Upper lobe of left lung (tissue), 6 donors: ENCODE data around the gene PIGC. TPM values are rescaled to one million over a fixed set of nuclear protein-coding genes. Genes with fewer than 3 reads are reported as not detected.

Source experiments
- ATAC-seq, 2 donors: fragments of 200-7000 bp; cut with Tn5 transposase; one replicate each; pipeline ENCODE4 v1.9.1; 2022; ENCODE audit warnings: mild to moderate bottlenecking in 2 of 2, moderate library complexity in 2 of 2; ENCODE audit not compliant: low FRiP score in 2 of 2
- DNase-seq, 2 donors: peaks; one replicate each; pipeline ENCODE4 v3.0.0-alpha.2; 2019 to 2020
- H3K27ac ChIP-seq, 4 donors: fragments of 200-600 bp; sonication (generic); one replicate each; pipeline ENCODE4 v1.5.1; 2016 to 2019
- H3K27me3 ChIP-seq, 4 donors: fragments of 200-600 bp; sonication (generic); one replicate each; pipeline ENCODE4 v1.5.1; 2017 to 2019
- H3K36me3 ChIP-seq, 4 donors: fragments of 200-600 bp; sonication (generic); one replicate each; pipeline ENCODE4 v1.5.1; 2016 to 2019
- H3K4me1 ChIP-seq, 4 donors: fragments of 200-600 bp; sonication (generic); one replicate each; pipeline ENCODE4 v1.5.1; 2018 to 2019
- H3K4me3 ChIP-seq, 4 donors: fragments of 200-600 bp; sonication (generic); one replicate each; pipeline ENCODE4 v1.5.1; 2017 to 2019; ENCODE audit warnings: mild to moderate bottlenecking in 2 of 4, moderate library complexity in 1 of 4
- H3K9me3 ChIP-seq, 4 donors: fragments of 200-600 bp; sonication (generic); one replicate each; pipeline ENCODE4 v1.5.1; 2018 to 2019
- EP300 ChIP-seq, 4 donors: sonication (generic); formaldehyde crosslinking; IDR thresholded peaks; one replicate each; pipeline ENCODE4 v1.5.1; 2017; ENCODE audit warnings: antibody characterized with exemption in 4 of 4, control low read depth in 2 of 4
- POLR2A ChIP-seq, 4 donors: fragments of 450-650 bp; IDR thresholded peaks; one replicate each; pipeline ENCODE4 v1.5.1; 2016 to 2017; ENCODE audit warnings: antibody characterized with exemption in 4 of 4, mild to moderate bottlenecking in 2 of 4
- POLR2AphosphoS5 ChIP-seq, 2 donors: sonication (generic); formaldehyde crosslinking; IDR thresholded peaks; one replicate each; pipeline ENCODE4 v1.5.1; 2017; ENCODE audit warnings: antibody characterized with exemption in 2 of 2
- WGBS, 2 donors: methylation state at CpG; one replicate each; pipeline ENCODE4 v1.1.5; 2017 to 2018; 5-methylcytosine and 5-hydroxymethylcytosine counted together
- total RNA-seq, 6 donors: library from RNA; depleted of rRNA in 4 of 6; stranded (reverse); fragments of >200 nt in 4 of 6; gene quantifications; one replicate each; pipeline versions ENCODE4 v1.1.0 to v1.2.1, GENCODE V29; 2016 to 2021
- TF ChIP-seq, protein P1 (sequence below), 6 experiments: fragments of 450-650 bp in 4 of 6; fragments of 200-600 bp in 2 of 6; sonication (generic) in 2 of 6; IDR thresholded peaks; one replicate each; pipeline ENCODE4 v1.5.1; 2016 to 2019; ENCODE audit warnings: antibody characterized with exemption in 6 of 6
- donor health status: DM: no; HTN: no; CAD: no; lungs with moderate emphysema.
- donor health status: DM: no; HTN: yes; CAD: no; lungs with severe emphysema.

Gene PIGC
- total RNA-seq, 6 donors from 2014 or later: 5.9 to 23.4 (median 19.3) TPM

DNA sequence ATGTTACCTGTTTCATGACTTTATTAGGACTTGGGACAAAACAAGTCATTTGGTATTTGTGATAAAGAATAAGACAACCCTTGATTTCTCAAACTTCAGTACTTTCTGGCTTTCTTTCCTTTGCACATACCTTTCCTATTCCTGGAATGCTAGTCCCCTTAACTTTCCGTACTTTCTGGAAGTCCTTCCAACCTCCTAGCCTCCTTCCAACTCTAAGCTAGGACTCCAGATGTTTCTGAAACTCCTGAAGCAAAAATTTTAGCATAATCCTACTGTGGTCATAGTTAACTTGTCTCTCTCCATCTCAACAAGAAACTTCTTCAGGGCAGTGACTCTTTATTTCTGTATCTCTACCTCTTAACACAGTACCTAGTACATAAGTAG lies 43.2 kb downstream of the PIGC start:
- no peaks in the 10 kb centered on the region for H3K36me3 ChIP-seq
- no peak overlapping the region for H3K4me3 ChIP-seq
- ATAC-seq (no peak), DNase-seq (no peak)
- peaks cover 6 to 23% (median 9%) of the 10 kb centered on the region in 4 donors for H3K4me1 ChIP-seq
- no peaks in the 10 kb centered on the region for H3K27me3 ChIP-seq
- WGBS, 2 donors: 77 to 78% methylated on average over 1 of the region's 1 CpG
- no peak overlapping the region for H3K27ac ChIP-seq
- no peaks in the 10 kb centered on the region for H3K9me3 ChIP-seq
- no peak for TF ChIP-seq POLR2AphosphoS5 (IDR thresholded peaks at IDR 0.05)
- TF ChIP-seq, protein P1, sequence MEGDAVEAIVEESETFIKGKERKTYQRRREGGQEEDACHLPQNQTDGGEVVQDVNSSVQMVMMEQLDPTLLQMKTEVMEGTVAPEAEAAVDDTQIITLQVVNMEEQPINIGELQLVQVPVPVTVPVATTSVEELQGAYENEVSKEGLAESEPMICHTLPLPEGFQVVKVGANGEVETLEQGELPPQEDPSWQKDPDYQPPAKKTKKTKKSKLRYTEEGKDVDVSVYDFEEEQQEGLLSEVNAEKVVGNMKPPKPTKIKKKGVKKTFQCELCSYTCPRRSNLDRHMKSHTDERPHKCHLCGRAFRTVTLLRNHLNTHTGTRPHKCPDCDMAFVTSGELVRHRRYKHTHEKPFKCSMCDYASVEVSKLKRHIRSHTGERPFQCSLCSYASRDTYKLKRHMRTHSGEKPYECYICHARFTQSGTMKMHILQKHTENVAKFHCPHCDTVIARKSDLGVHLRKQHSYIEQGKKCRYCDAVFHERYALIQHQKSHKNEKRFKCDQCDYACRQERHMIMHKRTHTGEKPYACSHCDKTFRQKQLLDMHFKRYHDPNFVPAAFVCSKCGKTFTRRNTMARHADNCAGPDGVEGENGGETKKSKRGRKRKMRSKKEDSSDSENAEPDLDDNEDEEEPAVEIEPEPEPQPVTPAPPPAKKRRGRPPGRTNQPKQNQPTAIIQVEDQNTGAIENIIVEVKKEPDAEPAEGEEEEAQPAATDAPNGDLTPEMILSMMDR (IDR thresholded peaks at IDR 0.05): no peak

DNA sequence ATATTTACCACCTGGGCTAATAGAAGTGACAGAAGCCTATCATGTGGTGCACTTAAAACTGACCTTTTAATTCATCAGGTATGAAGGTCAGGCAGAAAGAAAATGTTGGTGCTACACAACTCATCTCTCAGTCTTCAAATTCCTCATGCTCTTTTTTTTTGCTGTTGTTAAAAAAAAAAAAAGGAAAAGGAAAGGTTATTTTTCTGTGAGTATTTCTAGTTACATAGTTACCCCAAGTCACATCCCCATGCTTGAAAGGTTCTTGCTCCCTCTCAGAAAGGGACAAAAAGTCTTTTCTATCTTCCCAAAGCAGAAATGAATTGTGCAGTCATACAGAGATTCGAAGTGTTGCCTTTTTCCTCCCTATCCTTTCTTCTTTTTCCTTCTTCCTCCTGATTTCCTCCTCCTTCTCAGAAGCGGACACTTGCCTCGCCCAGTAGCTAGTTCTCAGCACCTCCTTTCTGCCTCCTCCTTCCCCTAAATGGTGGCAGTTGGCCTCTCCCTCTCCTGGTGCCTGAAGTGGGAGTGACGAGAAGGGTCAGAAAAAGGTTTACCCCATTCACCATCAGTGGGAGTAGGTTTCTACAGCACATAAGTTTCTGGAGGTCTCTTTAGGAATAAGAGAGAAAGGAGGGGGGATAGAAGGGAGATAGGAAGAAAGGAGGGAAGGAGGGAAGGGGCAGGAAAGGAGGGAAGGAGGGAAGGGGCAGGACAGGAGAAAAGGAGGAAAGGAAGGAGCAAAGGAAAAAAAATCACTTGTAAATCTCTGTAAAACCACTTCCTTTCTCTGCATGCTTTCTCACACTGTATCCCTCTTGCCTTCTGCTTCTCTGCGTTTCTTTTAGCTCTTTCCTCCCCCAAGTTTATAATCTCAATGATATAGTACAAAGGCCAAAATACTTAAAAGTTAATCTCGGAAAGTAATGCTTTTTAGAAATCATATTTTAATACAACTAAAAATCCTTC lies 43.8 kb downstream of the PIGC start:
- 74% methylated on average over 6 of the region's 6 CpGs for WGBS, 2 donors
- Histone ChIP-seq H3K27ac (peak overlapping the region in 1 of 4 donors; percentile 26), H3K27me3 (no peaks in the 10 kb centered on the region), H3K4me3 (no peak overlapping the region), H3K9me3 (no peaks in the 10 kb centered on the region), H3K36me3 (no peaks in the 10 kb centered on the region), H3K4me1 (peaks cover 6 to 23% (median 9%) of the 10 kb centered on the region in 4 donors)
- ATAC-seq (no peak), DNase-seq (no peak)
- no peak for TF ChIP-seq POLR2A (IDR thresholded peaks at IDR 0.05)
- TF ChIP-seq, protein P1 (IDR thresholded peaks at IDR 0.05): peak in 1 of 6 experiments; percentile 1

DNA sequence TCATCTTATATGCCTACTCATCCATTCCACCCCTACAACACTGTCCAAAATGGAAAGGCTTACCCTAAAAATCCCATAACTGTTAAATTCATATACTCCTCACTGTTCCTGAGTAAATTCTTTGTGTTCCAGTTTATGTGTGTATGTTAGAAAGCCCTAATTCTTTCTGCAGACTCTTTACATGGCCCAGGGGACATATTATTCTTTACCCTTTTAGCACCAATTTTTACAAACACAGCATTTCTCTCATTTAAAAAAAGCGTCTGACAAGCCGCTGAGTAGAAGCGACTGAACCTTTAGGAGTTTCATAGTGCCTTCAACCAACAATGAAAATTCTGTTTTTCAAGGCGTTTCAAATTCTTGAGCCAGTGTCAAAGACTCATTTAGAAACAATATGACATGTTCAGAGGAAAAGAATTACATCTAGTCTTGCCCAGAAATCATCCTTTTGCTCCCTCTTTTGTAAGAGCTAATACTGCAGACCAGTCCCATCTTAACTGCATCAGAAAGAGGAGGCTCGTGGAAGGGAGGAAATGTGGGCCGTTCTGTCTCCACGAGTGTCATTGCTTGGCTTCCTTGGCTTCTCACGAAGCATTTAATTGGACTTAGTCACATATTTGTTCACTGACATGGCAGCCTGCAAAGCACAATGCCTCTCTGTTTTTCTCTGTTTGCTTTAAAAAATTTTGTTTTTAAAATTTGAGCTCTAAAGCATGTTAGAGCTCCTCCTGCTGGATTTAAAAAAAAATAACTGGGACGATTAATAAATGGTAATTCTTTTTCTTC lies 44.7 kb downstream of the PIGC start:
- DNase-seq (no peak), ATAC-seq (peak; percentile 73 to 94)
- TF ChIP-seq POLR2A (IDR thresholded peaks at IDR 0.05): no peak
- peak in 1 of 2 donors; percentile 35 for TF ChIP-seq POLR2AphosphoS5 (IDR thresholded peaks at IDR 0.05)
- TF ChIP-seq, protein P1 (IDR thresholded peaks at IDR 0.05): peak; percentile 26 to 67 (median 54)
- no peak for TF ChIP-seq EP300 (IDR thresholded peaks at IDR 0.05)
- peak overlapping the region in 3 of 4 donors; percentile 23 to 43 (median 37) for H3K27ac ChIP-seq
- peaks cover 6 to 27% (median 15%) of the 10 kb centered on the region in 4 donors for H3K4me1 ChIP-seq
- no peaks in the 10 kb centered on the region for H3K27me3 ChIP-seq
- H3K9me3 ChIP-seq: no peaks in the 10 kb centered on the region
- WGBS, 2 donors: 39 to 41% methylated on average over 9 of the region's 9 CpGs
- no peaks in the 10 kb centered on the region for H3K36me3 ChIP-seq
- peak overlapping the region in 2 of 4 donors; percentile 18 to 22 for H3K4me3 ChIP-seq

DNA sequence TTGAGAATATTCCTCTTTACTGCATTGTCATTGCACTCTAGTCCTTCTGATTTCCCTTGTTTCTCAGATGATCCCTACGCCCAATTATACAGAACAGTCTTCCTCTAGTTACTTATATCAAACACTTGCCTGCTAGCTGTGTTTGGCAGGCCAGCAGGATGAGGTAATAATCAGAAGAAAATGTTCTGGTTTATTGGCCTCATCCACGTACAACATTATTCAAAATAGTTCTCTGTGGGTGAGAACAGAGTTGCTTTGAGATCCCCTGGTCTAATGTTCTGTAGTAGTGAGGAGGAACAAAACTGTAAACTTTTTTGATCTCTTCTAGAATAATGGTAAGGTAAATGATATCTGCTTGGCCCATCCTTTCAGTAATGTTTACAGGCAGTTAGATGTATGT lies 45.7 kb downstream of the PIGC start:
- no peak overlapping the region for H3K4me3 ChIP-seq
- ATAC-seq: peak in 1 of 2 donors; percentile 69
- H3K4me1 ChIP-seq: peaks cover 6 to 33% (median 21%) of the 10 kb centered on the region in 4 donors
- H3K9me3 ChIP-seq: no peaks in the 10 kb centered on the region
- WGBS, 2 donors: 59 to 65% methylated on average over 2 of the region's 2 CpGs
- H3K27ac ChIP-seq: peak overlapping the region in 2 of 4 donors; percentile 23 to 37
- TF ChIP-seq POLR2AphosphoS5 (IDR thresholded peaks at IDR 0.05) (no peak), EP300 (IDR thresholded peaks at IDR 0.05) (no peak), POLR2A (IDR thresholded peaks at IDR 0.05) (no peak)
- TF ChIP-seq, protein P1 (IDR thresholded peaks at IDR 0.05): no peak
- H3K36me3 ChIP-seq: no peaks in the 10 kb centered on the region
- H3K27me3 ChIP-seq: no peaks in the 10 kb centered on the region
- DNase-seq: no peak
